HCT116 (cell line): ENCODE results near the gene AHRR. TPM values are rescaled to one million over a fixed set of nuclear protein-coding genes. Genes with fewer than 3 reads are reported as not detected.

Experiments
- ATAC-seq: fragments of 200-7000 bp; cut with Tn5 transposase; 2 replicates; pipeline ENCODE4 v1.9.1; 2020; ENCODE audit warnings: mild to moderate bottlenecking, moderate library complexity
- BruUV-seq: library from RNA; stranded (reverse); fragments of 400-500 nt; replicated peaks from 2 replicates; lab custom pipeline; 2021; lab: Mats Ljungman, UMichigan
- CTCF ChIA-PET: fragments of 300-600 bp; sonication (Branson Sonifier 250); formaldehyde crosslinking; loops from one replicate; lab custom pipeline; 2021; ENCODE audit warnings: antibody characterized with exemption; lab: Charles Lee
- POLR2A ChIA-PET: fragments of 300-600, 350-600 bp; sonication (Branson Sonifier 250); formaldehyde crosslinking; loops from one replicate; lab custom pipeline; 2021; ENCODE audit warnings: antibody characterized with exemption; lab: Charles Lee
- RAD21 ChIA-PET, 2 experiments: fragments of 300-600 bp; sonication (Branson Sonifier 250); formaldehyde crosslinking; loops; one replicate each; lab custom pipeline; 2023; ENCODE audit warnings: low total read pairs in 2 of 2; ENCODE audit not compliant: uncharacterized antibody in 2 of 2, unreplicated experiment in 2 of 2, low non-redundant PET in 1 of 2; lab: Charles Lee
- DNase-seq: peaks from one replicate; pipeline ENCODE4 v3.0.0-alpha.2; 2010; ENCODE audit warnings: low read depth, low spot score
- H2AFZ ChIP-seq: fragments of 200-600 bp; shearing (Covaris generic), sonication (generic); 2 replicates; pipeline ENCODE4 v1.6.1; 2017; ENCODE audit warnings: low read depth, mixed run types, mixed read lengths, antibody characterized with exemption, low read length; ENCODE audit not compliant: poor library complexity, severe bottlenecking
- H3K27ac ChIP-seq: 2 replicates; pipeline ENCODE4 v1.5.1; 2012; ENCODE audit warnings: low read depth, low read length
- H3K27me3 ChIP-seq: fragments of 200-600 bp; sonication (generic); 2 replicates; pipeline ENCODE4 v1.6.1; 2016; ENCODE audit warnings: mixed run types, low read length, mixed read lengths; ENCODE audit not compliant: insufficient read depth
- H3K36me3 ChIP-seq, 2 experiments: fragments of 200-500 bp in 1 of 2; fragments of 200-600 bp in 1 of 2; sonication (Bioruptor generic) in 1 of 2; sonication (generic) in 1 of 2; 2 replicates each; pipeline versions ENCODE4 v1.5.1 to v1.6.1; 2014 to 2016; ENCODE audit warnings: low read length in 2 of 2, inconsistent platforms in 1 of 2, mixed read lengths in 1 of 2, mixed run types in 1 of 2; ENCODE audit not compliant: insufficient read depth in 2 of 2, control insufficient read depth in 1 of 2
- H3K4me1 ChIP-seq, 2 experiments: fragments of 200-600 bp in 1 of 2; sonication (generic) in 1 of 2; 2 replicates each; pipeline versions ENCODE4 v1.5.1 to v1.6.1; 2012 to 2017; ENCODE audit warnings: low read length in 2 of 2, inconsistent platforms in 1 of 2, mild to moderate bottlenecking in 1 of 2, mixed read lengths in 1 of 2, mixed run types in 1 of 2, moderate library complexity in 1 of 2; ENCODE audit not compliant: insufficient read depth in 2 of 2, control insufficient read depth in 1 of 2
- H3K4me2 ChIP-seq: fragments of 200-600 bp; sonication (generic); 2 replicates; pipeline ENCODE4 v1.6.1; 2017; ENCODE audit warnings: mixed run types, low read length, mixed read lengths
- H3K4me3 ChIP-seq, 2 experiments: fragments of 200-600 bp in 1 of 2; sonication (generic) in 1 of 2; replicated peaks in 1 of 2; 2 replicates each; pipeline ENCODE4 v1.5.1; 2011 to 2016; ENCODE audit warnings: low read length in 2 of 2, control low read depth in 1 of 2, low read depth in 1 of 2, mild to moderate bottlenecking in 1 of 2, mixed read lengths in 1 of 2, mixed run types in 1 of 2
- H3K79me2 ChIP-seq: fragments of 200-600 bp; sonication (generic); 2 replicates; pipeline ENCODE4 v1.6.1; 2017; ENCODE audit warnings: mild to moderate bottlenecking, mixed run types, low read length, moderate library complexity, mixed read lengths; ENCODE audit not compliant: insufficient read depth
- H3K9ac ChIP-seq: fragments of 200-600 bp; sonication (generic); 2 replicates; pipeline ENCODE4 v1.6.1; 2016; ENCODE audit warnings: low read length, mixed read lengths
- H3K9me2 ChIP-seq: fragments of 200-600 bp; sonication (generic), shearing (Covaris generic); 2 replicates; pipeline ENCODE4 v1.6.1; 2017; ENCODE audit warnings: mixed run types, mild to moderate bottlenecking, moderate library complexity; ENCODE audit not compliant: insufficient read depth
- H3K9me3 ChIP-seq, 2 experiments: fragments of 200-500 bp in 1 of 2; fragments of 200-600 bp in 1 of 2; sonication (Bioruptor generic) in 1 of 2; sonication (generic) in 1 of 2; 2 replicates each; pipeline ENCODE4 v1.6.1; 2014 to 2017; ENCODE audit warnings: low read length in 2 of 2, mixed read lengths in 2 of 2, inconsistent platforms in 1 of 2, low read depth in 1 of 2, mild to moderate bottlenecking in 1 of 2, mixed run types in 1 of 2, moderate library complexity in 1 of 2; ENCODE audit not compliant: control insufficient read depth in 1 of 2, insufficient read depth in 1 of 2
- H4K20me1 ChIP-seq: fragments of 200-600 bp; sonication (generic), shearing (Covaris generic); 2 replicates; pipeline ENCODE4 v1.6.1; 2017; ENCODE audit warnings: mixed run types, mild to moderate bottlenecking, moderate library complexity; ENCODE audit not compliant: insufficient read depth
- ATF3 ChIP-seq: IDR thresholded peaks from 2 replicates; pipeline ENCODE4 v1.6.1; 2012
- CBX3 ChIP-seq: IDR thresholded peaks from 2 replicates; pipeline ENCODE4 v1.6.1; 2012; ENCODE audit warnings: low read depth
- EGR1 ChIP-seq: IDR thresholded peaks from 2 replicates; pipeline ENCODE4 v1.6.1; 2012; ENCODE audit warnings: low read depth
- EZH2 ChIP-seq: fragments of 200-600 bp; sonication (generic); IDR thresholded peaks from 2 replicates; pipeline ENCODE4 v1.6.1; 2017; ENCODE audit warnings: antibody characterized with exemption, mixed run types
- JUND ChIP-seq: IDR thresholded peaks from 2 replicates; pipeline ENCODE4 v1.6.1; 2012
- POLR2A ChIP-seq: IDR thresholded peaks from 2 replicates; pipeline ENCODE4 v1.7.0; 2011; ENCODE audit warnings: borderline replicate concordance; ENCODE audit not compliant: insufficient read depth, insufficient read length; ENCODE audit errors: extremely low read depth
- SIN3A ChIP-seq: IDR thresholded peaks from 2 replicates; pipeline ENCODE4 v1.6.1; 2012; ENCODE audit warnings: low read depth
- SRF ChIP-seq: IDR thresholded peaks from 2 replicates; pipeline ENCODE4 v1.6.1; 2012; ENCODE audit warnings: low read depth
- TCF7L2 ChIP-seq: IDR thresholded peaks from 2 replicates; pipeline ENCODE4 v1.7.0; 2011; ENCODE audit warnings: borderline replicate concordance, inconsistent platforms; ENCODE audit not compliant: insufficient read depth, insufficient read length; ENCODE audit errors: extremely low read depth
- YY1 ChIP-seq: IDR thresholded peaks from 2 replicates; pipeline ENCODE4 v1.6.1; 2011; ENCODE audit warnings: low read length, low read depth, moderate library complexity, mild to moderate bottlenecking; ENCODE audit not compliant: insufficient replicate concordance; ENCODE audit errors: extremely low read depth
- ZFX ChIP-seq: fragments of 450-650 bp; IDR thresholded peaks from 2 replicates; pipeline ENCODE4 v1.6.1; 2017
- ZNF274 ChIP-seq: fragments of 200-500 bp; sonication (Bioruptor generic); IDR thresholded peaks from 2 replicates; pipeline ENCODE4 v1.6.1; 2014; ENCODE audit warnings: mild to moderate bottlenecking, low read depth, low read length, inconsistent platforms
- intact Hi-C: fragments of 100-400 bp; cut with micrococcal nuclease; formaldehyde crosslinking; loops from 2 replicates; pipeline ENCODE4 v1.10.0; 2022
- total RNA-seq: library from RNA; stranded (reverse); gene quantifications from one replicate; pipeline ENCODE4 v1.2.1, GENCODE V29; 2021; ENCODE audit not compliant: unreplicated experiment
- TF ChIP-seq, protein P1 (sequence below), 3 experiments: fragments of 200-600 bp in 1 of 3; sonication (generic) in 1 of 3; IDR thresholded peaks in 2 of 3; conservative IDR thresholded peaks in 1 of 3; 2 replicates each; pipeline ENCODE4 v1.5.1; 2012 to 2017; ENCODE audit warnings: low read depth in 2 of 3, low read length in 2 of 3, antibody characterized with exemption in 1 of 3, borderline replicate concordance in 1 of 3, control low read depth in 1 of 3, mild to moderate bottlenecking in 1 of 3, mixed read lengths in 1 of 3, mixed run types in 1 of 3, moderate library complexity in 1 of 3; ENCODE audit not compliant: insufficient read depth in 1 of 3
- TF ChIP-seq, protein P2 (sequence below): IDR thresholded peaks from 2 replicates; pipeline ENCODE4 v1.6.1; 2011; ENCODE audit warnings: mild to moderate bottlenecking, low read length, moderate library complexity; ENCODE audit not compliant: insufficient replicate concordance; ENCODE audit errors: extremely low read depth
- TF ChIP-seq, protein P3 (sequence below): IDR thresholded peaks from 2 replicates; pipeline ENCODE4 v1.6.1; 2012; ENCODE audit warnings: low read depth
- TF ChIP-seq, protein P4 (sequence below): IDR thresholded peaks from 2 replicates; pipeline ENCODE4 v1.6.1; 2012

AHRR gene
- total RNA-seq, 1 experiment from 2014 or later, result 12.7 TPM

GRCh38 chr5:415928-416635 is 94.6 kb downstream of the AHRR start:
- H4K20me1 ChIP-seq, result no peaks in the 10 kb centered on the region
- DNase-seq, result no peak
- H3K27me3 ChIP-seq, result no peaks in the 10 kb centered on the region
- no peak for ATAC-seq
- no peak overlapping the region for H3K4me3 ChIP-seq
- CTCF ChIA-PET, result no interaction called here
- no peak overlapping the region for H3K4me2 ChIP-seq
- RAD21 ChIA-PET, result no interaction called here
- POLR2A ChIA-PET, result no interaction called here
- H3K9me3 ChIP-seq, result no peaks in the 10 kb centered on the region
- no peaks in the 10 kb centered on the region for H3K9me2 ChIP-seq
- no peaks in the 10 kb centered on the region for H3K79me2 ChIP-seq
- H3K27ac ChIP-seq, result no peak overlapping the region
- no peaks in the 10 kb centered on the region for H3K36me3 ChIP-seq
- H3K9ac ChIP-seq, result no peak overlapping the region
- intact Hi-C loops, result no loop called here
- TF ChIP-seq CBX3 (no peak), SIN3A (no peak), ZNF274 (no peak), ZFX (no peak), EGR1 (no peak), YY1 (no peak), SRF (no peak), TCF7L2 (no peak), EZH2 (no peak), POLR2A (no peak), JUND (no peak), ATF3 (no peak)
- TF ChIP-seq, protein P1, sequence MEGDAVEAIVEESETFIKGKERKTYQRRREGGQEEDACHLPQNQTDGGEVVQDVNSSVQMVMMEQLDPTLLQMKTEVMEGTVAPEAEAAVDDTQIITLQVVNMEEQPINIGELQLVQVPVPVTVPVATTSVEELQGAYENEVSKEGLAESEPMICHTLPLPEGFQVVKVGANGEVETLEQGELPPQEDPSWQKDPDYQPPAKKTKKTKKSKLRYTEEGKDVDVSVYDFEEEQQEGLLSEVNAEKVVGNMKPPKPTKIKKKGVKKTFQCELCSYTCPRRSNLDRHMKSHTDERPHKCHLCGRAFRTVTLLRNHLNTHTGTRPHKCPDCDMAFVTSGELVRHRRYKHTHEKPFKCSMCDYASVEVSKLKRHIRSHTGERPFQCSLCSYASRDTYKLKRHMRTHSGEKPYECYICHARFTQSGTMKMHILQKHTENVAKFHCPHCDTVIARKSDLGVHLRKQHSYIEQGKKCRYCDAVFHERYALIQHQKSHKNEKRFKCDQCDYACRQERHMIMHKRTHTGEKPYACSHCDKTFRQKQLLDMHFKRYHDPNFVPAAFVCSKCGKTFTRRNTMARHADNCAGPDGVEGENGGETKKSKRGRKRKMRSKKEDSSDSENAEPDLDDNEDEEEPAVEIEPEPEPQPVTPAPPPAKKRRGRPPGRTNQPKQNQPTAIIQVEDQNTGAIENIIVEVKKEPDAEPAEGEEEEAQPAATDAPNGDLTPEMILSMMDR (IDR thresholded peaks at IDR 0.05 in 2 of 3, conservative IDR thresholded peaks at IDR 0.05 in 1 of 3; ENCODE audit: borderline replicate concordance in 1 of 3, insufficient read depth in 1 of 3, low read depth in 2 of 3, low read length in 2 of 3), result no peak
- TF ChIP-seq, protein P2, sequence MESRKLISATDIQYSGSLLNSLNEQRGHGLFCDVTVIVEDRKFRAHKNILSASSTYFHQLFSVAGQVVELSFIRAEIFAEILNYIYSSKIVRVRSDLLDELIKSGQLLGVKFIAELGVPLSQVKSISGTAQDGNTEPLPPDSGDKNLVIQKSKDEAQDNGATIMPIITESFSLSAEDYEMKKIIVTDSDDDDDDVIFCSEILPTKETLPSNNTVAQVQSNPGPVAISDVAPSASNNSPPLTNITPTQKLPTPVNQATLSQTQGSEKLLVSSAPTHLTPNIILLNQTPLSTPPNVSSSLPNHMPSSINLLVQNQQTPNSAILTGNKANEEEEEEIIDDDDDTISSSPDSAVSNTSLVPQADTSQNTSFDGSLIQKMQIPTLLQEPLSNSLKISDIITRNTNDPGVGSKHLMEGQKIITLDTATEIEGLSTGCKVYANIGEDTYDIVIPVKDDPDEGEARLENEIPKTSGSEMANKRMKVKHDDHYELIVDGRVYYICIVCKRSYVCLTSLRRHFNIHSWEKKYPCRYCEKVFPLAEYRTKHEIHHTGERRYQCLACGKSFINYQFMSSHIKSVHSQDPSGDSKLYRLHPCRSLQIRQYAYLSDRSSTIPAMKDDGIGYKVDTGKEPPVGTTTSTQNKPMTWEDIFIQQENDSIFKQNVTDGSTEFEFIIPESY, result no peak
- TF ChIP-seq, protein P3, sequence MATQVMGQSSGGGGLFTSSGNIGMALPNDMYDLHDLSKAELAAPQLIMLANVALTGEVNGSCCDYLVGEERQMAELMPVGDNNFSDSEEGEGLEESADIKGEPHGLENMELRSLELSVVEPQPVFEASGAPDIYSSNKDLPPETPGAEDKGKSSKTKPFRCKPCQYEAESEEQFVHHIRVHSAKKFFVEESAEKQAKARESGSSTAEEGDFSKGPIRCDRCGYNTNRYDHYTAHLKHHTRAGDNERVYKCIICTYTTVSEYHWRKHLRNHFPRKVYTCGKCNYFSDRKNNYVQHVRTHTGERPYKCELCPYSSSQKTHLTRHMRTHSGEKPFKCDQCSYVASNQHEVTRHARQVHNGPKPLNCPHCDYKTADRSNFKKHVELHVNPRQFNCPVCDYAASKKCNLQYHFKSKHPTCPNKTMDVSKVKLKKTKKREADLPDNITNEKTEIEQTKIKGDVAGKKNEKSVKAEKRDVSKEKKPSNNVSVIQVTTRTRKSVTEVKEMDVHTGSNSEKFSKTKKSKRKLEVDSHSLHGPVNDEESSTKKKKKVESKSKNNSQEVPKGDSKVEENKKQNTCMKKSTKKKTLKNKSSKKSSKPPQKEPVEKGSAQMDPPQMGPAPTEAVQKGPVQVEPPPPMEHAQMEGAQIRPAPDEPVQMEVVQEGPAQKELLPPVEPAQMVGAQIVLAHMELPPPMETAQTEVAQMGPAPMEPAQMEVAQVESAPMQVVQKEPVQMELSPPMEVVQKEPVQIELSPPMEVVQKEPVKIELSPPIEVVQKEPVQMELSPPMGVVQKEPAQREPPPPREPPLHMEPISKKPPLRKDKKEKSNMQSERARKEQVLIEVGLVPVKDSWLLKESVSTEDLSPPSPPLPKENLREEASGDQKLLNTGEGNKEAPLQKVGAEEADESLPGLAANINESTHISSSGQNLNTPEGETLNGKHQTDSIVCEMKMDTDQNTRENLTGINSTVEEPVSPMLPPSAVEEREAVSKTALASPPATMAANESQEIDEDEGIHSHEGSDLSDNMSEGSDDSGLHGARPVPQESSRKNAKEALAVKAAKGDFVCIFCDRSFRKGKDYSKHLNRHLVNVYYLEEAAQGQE, result no peak
- TF ChIP-seq, protein P4, sequence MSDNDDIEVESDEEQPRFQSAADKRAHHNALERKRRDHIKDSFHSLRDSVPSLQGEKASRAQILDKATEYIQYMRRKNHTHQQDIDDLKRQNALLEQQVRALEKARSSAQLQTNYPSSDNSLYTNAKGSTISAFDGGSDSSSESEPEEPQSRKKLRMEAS, result no peak
- TF ChIP-seq, all 23 proteins: peak for 0
- no TSS peak for BruUV-seq
- H3K4me1 ChIP-seq, result peaks cover 16 to 33% of the 10 kb centered on the region in 2 experiments; a peak in 3 of 4 replicates
- no peak overlapping the region for H2AFZ ChIP-seq
